Fibroblast of lung (primary cell): ENCODE data around the gene PRPS1L1. TPM values are rescaled to one million over a fixed set of nuclear protein-coding genes. Genes with fewer than 3 reads are reported as not detected.

ENCODE experiments used
- DNase-seq, 2 donors: peaks; one replicate each; pipeline versions ENCODE4 v3.0.0 to v3.0.0-alpha.2; 2010; ENCODE audit warnings: low read depth in 2 of 2
- H2AFZ ChIP-seq: 2 replicates; pipeline ENCODE4 v1.5.1; 2012; ENCODE audit warnings: low read length, control low read depth, inconsistent platforms
- H3K27ac ChIP-seq: 2 replicates; pipeline ENCODE4 v1.5.1; 2011; ENCODE audit warnings: low read length, control low read depth; ENCODE audit not compliant: insufficient read depth
- H3K27me3 ChIP-seq: 2 replicates; pipeline ENCODE4 v1.5.1; 2011; ENCODE audit warnings: mild to moderate bottlenecking, low read length; ENCODE audit not compliant: control insufficient read depth, insufficient read depth
- H3K36me3 ChIP-seq: 2 replicates; pipeline ENCODE4 v1.5.1; 2011; ENCODE audit warnings: low read length; ENCODE audit not compliant: control insufficient read depth, insufficient read depth
- H3K4me1 ChIP-seq: 2 replicates; pipeline ENCODE4 v1.5.1; 2011; ENCODE audit warnings: low read length; ENCODE audit not compliant: control insufficient read depth, insufficient read depth; ENCODE audit errors: extremely low read depth
- H3K4me2 ChIP-seq: 2 replicates; pipeline ENCODE4 v1.5.1; 2011; ENCODE audit warnings: low read length, control low read depth; ENCODE audit not compliant: insufficient read depth; ENCODE audit errors: extremely low read depth
- H3K4me3 ChIP-seq, 4 experiments: fragments of 200-600 bp in 1 of 4; sonication (generic) in 1 of 4; replicated peaks in 1 of 4; 2 replicates each; pipeline ENCODE4 v1.5.1; 2011 to 2016; ENCODE audit warnings: low read length in 4 of 4, low read depth in 3 of 4, mild to moderate bottlenecking in 3 of 4, control low read depth in 2 of 4, inconsistent platforms in 1 of 4, mixed read lengths in 1 of 4; ENCODE audit not compliant: insufficient read depth in 1 of 4; ENCODE audit errors: control extremely low read depth in 1 of 4
- H3K79me2 ChIP-seq: 2 replicates; pipeline ENCODE4 v1.5.1; 2012; ENCODE audit warnings: mild to moderate bottlenecking, low read length, inconsistent platforms; ENCODE audit not compliant: control insufficient read depth, insufficient read depth
- H3K9ac ChIP-seq: 2 replicates; pipeline ENCODE4 v1.5.1; 2011; ENCODE audit warnings: mild to moderate bottlenecking, low read length, control low read depth; ENCODE audit not compliant: insufficient read depth
- H3K9me3 ChIP-seq: 2 replicates; pipeline ENCODE4 v1.5.1; 2012; ENCODE audit warnings: low read depth, low read length; ENCODE audit not compliant: control insufficient read depth, insufficient read depth
- H4K20me1 ChIP-seq: 2 replicates; pipeline ENCODE4 v1.5.1; 2011; ENCODE audit warnings: low read length; ENCODE audit not compliant: control insufficient read depth, insufficient read depth; ENCODE audit errors: extremely low read depth
- CTCF ChIP-seq, 2 donors: IDR thresholded peaks in 1 of 2; conservative IDR thresholded peaks in 1 of 2; 1 replicate in 1 of 2; 2 replicates in 1 of 2; pipeline ENCODE4 v1.5.1; 2011 to 2012; ENCODE audit warnings: low read length in 2 of 2, control low read depth in 1 of 2, inconsistent platforms in 1 of 2, low read depth in 1 of 2, mild to moderate bottlenecking in 1 of 2
- EZH2 ChIP-seq: IDR thresholded peaks from 2 replicates; pipeline ENCODE4 v1.5.1; 2012; ENCODE audit warnings: low read length, control low read depth, mild to moderate bottlenecking; ENCODE audit errors: missing control alignments
- polyA plus RNA-seq, 2 donors: library from polyadenylated mRNA; depleted of rRNA in 1 of 2; stranded (reverse) in 1 of 2; unstranded in 1 of 2; fragments of >200 nt; gene quantifications; 2 replicates each; pipeline ENCODE4 v1.2.1, GENCODE V29; 2011 to 2012; ENCODE audit warnings: missing spikeins in 1 of 2
- total RNA-seq: library from RNA; depleted of rRNA; stranded (reverse); fragments of >200 nt; gene quantifications from 2 replicates; pipeline ENCODE4 v1.2.1, GENCODE V29; 2014

Gene PRPS1L1
- total and polyA plus RNA-seq, 2 donors (not counting 1 experiment from before 2014, with no cell fraction given), result not detected

DNA sequence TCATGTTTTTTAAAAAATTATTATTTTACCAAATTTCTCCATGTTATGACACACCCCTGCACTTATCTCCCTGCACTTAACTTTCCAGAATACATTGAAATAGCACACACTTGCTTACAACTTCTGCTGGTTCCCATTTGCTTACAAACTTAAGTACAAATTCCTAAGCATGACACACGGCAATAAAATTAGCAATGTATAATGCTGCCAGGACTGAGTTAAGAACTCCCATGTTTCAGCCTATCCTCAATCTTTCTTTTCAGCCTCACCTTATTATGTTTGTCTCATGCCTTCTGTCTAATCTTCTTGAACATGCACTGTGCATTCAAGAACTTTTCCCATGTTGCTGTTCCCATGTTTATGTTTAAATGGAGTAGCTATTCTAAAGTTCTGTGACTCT, 40.8 kb downstream of the PRPS1L1 start:
- TF ChIP-seq CTCF (conservative IDR thresholded peaks at IDR 0.05 in 1 of 2, IDR thresholded peaks at IDR 0.05 in 1 of 2; ENCODE audit: low read depth in 1 of 2, low read length in 2 of 2) (no peak), EZH2 (no peak)
- Histone ChIP-seq H3K4me3 (no peak overlapping the region), H3K27ac (no peak overlapping the region), H2AFZ (peak overlapping the region; percentile 61), H3K79me2 (no peaks in the 10 kb centered on the region), H3K4me1 (peaks cover 6% of the 10 kb centered on the region), H3K9me3 (no peaks in the 10 kb centered on the region), H3K4me2 (peak overlapping the region; percentile 63), H3K27me3 (no peaks in the 10 kb centered on the region), H3K36me3 (no peaks in the 10 kb centered on the region), H4K20me1 (no peaks in the 10 kb centered on the region), H3K9ac (no peak overlapping the region)
- peak; percentile 75 to 95 for DNase-seq

- Histone ChIP-seq H2AFZ (no peak overlapping the region), H3K4me1 (peaks cover 6% of the 10 kb centered on the region), H3K79me2 (no peaks in the 10 kb centered on the region), H3K27me3 (no peaks in the 10 kb centered on the region), H4K20me1 (no peaks in the 10 kb centered on the region), H3K4me2 (no peak overlapping the region), H3K9ac (no peak overlapping the region), H3K9me3 (no peaks in the 10 kb centered on the region), H3K36me3 (no peaks in the 10 kb centered on the region), H3K4me3 (no peak overlapping the region), H3K27ac (no peak overlapping the region)
- TF ChIP-seq EZH2, result no peak
- DNase-seq, result no peak
Measured at GRCh38 chr7:17985473-17986239, 42.0 kb downstream of the PRPS1L1 start.

- H2AFZ ChIP-seq, result no peak overlapping the region
- no peaks in the 10 kb centered on the region for H3K9me3 ChIP-seq
- no peak for DNase-seq
- H3K4me3 ChIP-seq, result no peak overlapping the region
- H3K36me3 ChIP-seq, result no peaks in the 10 kb centered on the region
- no peak overlapping the region for H3K4me2 ChIP-seq
- H3K9ac ChIP-seq, result no peak overlapping the region
- TF ChIP-seq CTCF (conservative IDR thresholded peaks at IDR 0.05 in 1 of 2, IDR thresholded peaks at IDR 0.05 in 1 of 2; ENCODE audit: low read depth in 1 of 2, low read length in 2 of 2) (no peak), EZH2 (no peak)
- H3K79me2 ChIP-seq, result no peaks in the 10 kb centered on the region
- peaks cover 6% of the 10 kb centered on the region for H3K4me1 ChIP-seq
- H3K27me3 ChIP-seq, result no peaks in the 10 kb centered on the region
- no peaks in the 10 kb centered on the region for H4K20me1 ChIP-seq
- no peak overlapping the region for H3K27ac ChIP-seq
Measured at GRCh38 chr7:17984288-17984687, 43.4 kb downstream of the PRPS1L1 start.
